Renal pelvis (tissue), 4 donors: ENCODE data around the gene SUPV3L1. TPM values are rescaled to one million over a fixed set of nuclear protein-coding genes. Genes with fewer than 3 reads are reported as not detected.

ENCODE experiments used
- DNase-seq: peaks from one replicate; pipeline ENCODE4 v3.0.0-alpha.2; 2013
- polyA plus RNA-seq, 3 donors: library from polyadenylated mRNA; unstranded; fragments of 120-200 nt; gene quantifications; one replicate each; pipeline ENCODE4 v1.2.1, GENCODE V29; 2013; ENCODE audit not compliant: insufficient read length in 3 of 3

Gene SUPV3L1
- polyA plus RNA-seq, 3 donors = 38.1 to 47.5 (median 39.8) TPM

- DNase-seq = no peak
These were observed 1.4 kb downstream of the SUPV3L1 start for GRCh38 chr10:69181433-69181832.

DNA sequence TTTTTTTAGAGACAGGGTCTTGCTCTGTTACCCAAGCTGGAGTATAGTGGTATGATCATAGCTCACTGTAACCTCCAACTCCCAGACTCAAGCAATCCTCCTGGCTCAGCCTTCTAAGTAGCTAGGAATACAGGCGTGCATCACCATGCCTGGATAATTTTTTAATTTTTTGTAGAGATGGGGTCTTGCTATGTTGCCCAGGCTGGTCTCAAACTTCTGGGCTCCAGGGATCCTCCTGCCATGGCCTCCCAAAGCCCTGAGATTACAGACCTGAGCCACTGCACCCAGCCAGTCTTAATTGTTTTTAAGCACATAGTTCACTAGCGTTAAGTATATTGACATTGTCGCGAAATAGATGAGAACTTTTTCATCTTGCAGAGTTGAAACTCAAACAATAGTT lies 2.0 kb downstream of the SUPV3L1 start:
- DNase-seq = no peak

GRCh38 chr10:69186524-69186923 lies 6.5 kb downstream of the SUPV3L1 start:
- no peak for DNase-seq

DNA sequence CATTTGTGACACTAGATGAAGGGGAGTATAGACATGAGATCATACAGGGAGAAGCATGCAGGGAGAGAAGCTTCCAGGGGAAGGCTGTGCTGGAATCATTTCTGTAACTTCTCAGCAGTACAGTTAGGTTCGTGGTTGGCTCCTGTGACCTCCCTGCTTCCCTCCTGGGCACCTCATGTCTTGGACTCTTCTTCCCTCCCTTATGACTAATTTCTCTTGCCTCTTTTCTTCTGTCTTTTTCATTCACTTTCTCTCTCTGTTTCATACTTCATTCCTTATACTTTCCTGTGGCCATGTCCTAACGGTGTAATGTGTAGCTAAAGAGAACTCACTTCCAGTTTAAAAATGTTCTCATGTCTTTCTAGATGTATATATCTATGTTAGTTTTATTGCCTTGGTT lies 21.0 kb downstream of the SUPV3L1 start:
- no peak for DNase-seq

- DNase-seq = no peak
These were observed 22.3 kb downstream of the SUPV3L1 start for GRCh38 chr10:69202332-69202731.

- DNase-seq = no peak
These were observed 28.7 kb downstream of the SUPV3L1 start for GRCh38 chr10:69208761-69209160.

DNA sequence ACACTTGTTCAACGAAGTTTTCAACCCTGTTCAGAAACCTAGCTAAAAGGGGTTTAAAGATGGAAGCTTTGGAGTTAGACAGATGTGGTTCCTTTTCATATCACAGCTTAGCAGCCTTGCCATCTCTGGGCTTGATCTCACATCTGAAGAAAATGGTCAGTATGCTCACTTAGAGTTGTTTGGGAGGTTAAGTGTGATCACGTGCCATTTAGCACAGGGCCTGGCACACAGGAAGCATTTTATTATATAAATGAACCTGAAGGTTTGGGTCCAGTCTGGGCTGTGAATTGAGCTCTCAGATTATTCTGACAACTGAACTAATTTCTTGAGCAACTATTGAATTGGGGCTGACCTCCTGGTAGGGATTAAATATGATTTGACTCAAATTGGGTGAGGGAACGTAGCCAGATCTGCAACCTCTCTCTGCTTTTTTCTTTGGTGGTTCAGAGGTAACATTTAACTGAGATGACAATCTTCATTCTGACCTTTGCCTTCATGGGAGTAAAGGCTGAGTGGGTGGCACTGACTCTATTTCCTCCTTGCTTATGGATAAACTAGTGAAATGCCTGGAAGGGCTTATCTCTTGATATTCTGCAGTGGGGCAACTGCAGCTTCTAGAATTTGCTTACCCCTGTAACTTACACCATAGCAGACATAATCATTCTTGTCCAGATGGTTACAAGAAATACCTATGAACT lies 29.9 kb downstream of the SUPV3L1 start:
- no peak for DNase-seq

GRCh38 chr10:69211104-69211503 lies 31.1 kb downstream of the SUPV3L1 start:
- no peak for DNase-seq

GRCh38 chr10:69211524-69211923 lies 31.5 kb downstream of the SUPV3L1 start:
- no peak for DNase-seq

GRCh38 chr10:69213591-69214311 lies 33.7 kb downstream of the SUPV3L1 start:
- no peak for DNase-seq

- DNase-seq = no peak
These were observed 34.7 kb downstream of the SUPV3L1 start for GRCh38 chr10:69214666-69215131.

DNA sequence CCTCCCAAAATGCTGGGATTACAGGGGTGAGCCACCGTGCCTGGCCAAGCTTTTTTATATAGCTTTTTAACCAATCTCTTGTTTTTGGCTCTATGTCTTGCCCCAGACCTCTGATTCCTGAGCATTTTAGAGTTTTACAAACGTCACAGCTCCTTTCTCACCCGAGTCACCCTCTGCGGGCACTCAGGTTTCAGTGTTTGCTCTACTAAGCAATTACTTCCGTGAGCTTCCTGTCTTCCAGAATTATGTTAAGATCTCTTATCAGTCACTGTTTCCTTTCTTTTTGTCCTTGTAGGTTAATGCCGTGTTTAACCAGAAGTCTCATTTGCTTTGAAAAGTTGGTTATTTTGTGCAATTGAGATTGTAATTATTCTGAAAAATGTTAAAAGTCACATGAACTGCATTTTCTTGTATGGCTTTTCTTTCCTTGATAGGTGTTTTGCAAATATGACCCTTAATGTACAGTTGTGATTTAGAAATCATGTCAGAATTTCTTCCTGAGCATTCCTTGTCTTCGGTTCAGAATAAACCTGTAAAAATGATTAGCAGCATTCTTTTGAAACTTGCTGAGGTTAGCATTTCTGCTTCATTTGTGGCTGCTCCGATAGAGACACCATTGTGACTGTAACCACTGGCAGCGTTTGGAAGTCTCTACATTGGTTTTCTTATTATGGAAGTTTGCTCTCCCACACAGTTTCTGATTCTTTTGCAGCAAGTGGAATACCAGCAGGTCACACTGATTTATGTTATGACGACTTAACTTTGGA lies 35.6 kb downstream of the SUPV3L1 start:
- no peak for DNase-seq

GRCh38 chr10:69216577-69217118 lies 36.6 kb downstream of the SUPV3L1 start:
- no peak for DNase-seq

- DNase-seq = no peak
These were observed 37.2 kb downstream of the SUPV3L1 start for GRCh38 chr10:69217119-69217754.

DNA sequence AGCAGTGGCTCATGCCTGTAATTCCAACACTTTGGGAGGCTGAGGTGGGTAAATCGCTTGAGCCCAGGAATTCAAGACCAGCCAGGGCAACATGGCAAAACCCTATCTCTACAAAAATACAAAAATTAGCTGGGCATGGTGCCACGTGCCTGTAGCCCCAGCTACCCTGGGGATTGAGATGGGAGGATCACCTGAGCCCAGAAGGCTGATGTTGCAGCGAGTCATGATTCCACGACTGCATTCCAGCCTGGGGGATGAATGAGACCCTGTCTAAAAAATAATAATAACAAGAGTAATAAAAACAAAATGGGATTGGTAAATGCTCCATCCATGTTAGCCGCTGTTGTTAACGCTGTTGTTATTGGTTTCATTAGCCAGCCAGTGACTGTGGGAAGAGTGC lies 38.8 kb downstream of the SUPV3L1 start:
- DNase-seq = no peak

DNA sequence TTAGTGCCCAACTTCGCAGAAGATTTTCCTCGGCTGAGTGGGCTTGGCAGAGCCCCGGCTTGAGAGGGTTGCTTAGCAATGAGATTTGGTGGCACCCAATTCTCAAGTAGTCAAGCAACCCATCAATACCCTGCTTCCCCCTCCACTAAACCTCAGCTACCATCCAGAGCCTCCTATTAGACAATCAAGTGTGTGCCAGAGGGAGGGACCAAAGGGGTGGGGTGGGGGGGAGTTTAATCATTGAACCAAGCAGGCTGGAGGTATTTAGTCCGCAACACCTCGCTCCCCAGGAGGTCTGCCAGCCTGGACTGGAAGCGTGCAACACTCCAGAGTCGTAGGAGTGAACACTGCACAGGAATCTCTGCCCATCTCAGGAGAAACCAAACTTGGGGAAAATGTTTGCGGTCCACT lies 40.0 kb downstream of the SUPV3L1 start, which contains the start of gene HKDC1:
Gene HKDC1, plus strand, starts transcription at position 292 of the 411 bp plus-strand sequence. Its CDS starts 104 bp downstream, at position 396.
- peak; percentile 61 for DNase-seq

GRCh38 chr10:69220507-69220906 lies 40.5 kb downstream of the SUPV3L1 start:
- no peak for DNase-seq

- DNase-seq = peak; percentile 47
These were observed 42.4 kb downstream of the SUPV3L1 start for GRCh38 chr10:69222157-69223027.

- no peak for DNase-seq
These were observed 43.0 kb downstream of the SUPV3L1 start for GRCh38 chr10:69223028-69223342.

- no peak for DNase-seq
These were observed 45.0 kb downstream of the SUPV3L1 start for GRCh38 chr10:69224862-69225657.
